SK-N-SH treated with all-trans-retinoic acid at 6 μM for 48 hours (cell line): ENCODE measurements around the gene KLHL25.

Experiments
- ATAC-seq: fragments of 200-7000 bp; cut with Tn5 transposase; 3 replicates; pipeline ENCODE4 v1.9.1; 2020; ENCODE audit warnings: mild to moderate bottlenecking, moderate library complexity
- ARNTL ChIP-seq: fragments of 450-650 bp; formaldehyde crosslinking; IDR thresholded peaks from 2 replicates; pipeline ENCODE4 v1.5.0; 2020; ENCODE audit warnings: low read depth, mild to moderate bottlenecking, moderate library complexity, borderline replicate concordance
- BACH2 ChIP-seq: fragments of 250-450 bp; sonication (Bioruptor Pico); IDR thresholded peaks from 2 replicates; pipeline ENCODE4 v1.9.0; 2021; ENCODE audit warnings: mild to moderate bottlenecking, borderline replicate concordance
- CSDC2 ChIP-seq: fragments of 250-450 bp; sonication (Bioruptor Pico); IDR thresholded peaks from 2 replicates; pipeline ENCODE4 v1.5.0; 2020; ENCODE audit warnings: mild to moderate bottlenecking, moderate library complexity
- CSRNP3 ChIP-seq: fragments of 250-450 bp; sonication (Bioruptor Pico); IDR thresholded peaks from 2 replicates; pipeline ENCODE4 v1.5.1; 2021; ENCODE audit warnings: mild to moderate bottlenecking, moderate library complexity
- ESRRG ChIP-seq: fragments of 250-450 bp; sonication (Bioruptor Pico); IDR thresholded peaks from 2 replicates; pipeline ENCODE4 v1.6.1; 2021; ENCODE audit warnings: mild to moderate bottlenecking
- GLIS3 ChIP-seq: fragments of 250-450 bp; sonication (Bioruptor Pico); IDR thresholded peaks from 2 replicates; pipeline ENCODE4 v1.5.0; 2020; ENCODE audit warnings: mild to moderate bottlenecking, moderate library complexity
- ISL1 ChIP-seq: fragments of 250-450 bp; sonication (Bioruptor Pico); IDR thresholded peaks from 2 replicates; pipeline ENCODE4 v2.1.2; 2022; ENCODE audit warnings: mild to moderate bottlenecking, moderate library complexity
- OSR1 ChIP-seq: fragments of 250-450 bp; sonication (Bioruptor Pico); IDR thresholded peaks from 2 replicates; pipeline ENCODE4 v1.8.0; 2022; ENCODE audit warnings: moderate library complexity, mild to moderate bottlenecking, inconsistent platforms
- PATZ1 ChIP-seq: fragments of 250-450 bp; sonication (Bioruptor Pico); IDR thresholded peaks from 2 replicates; pipeline ENCODE4 v1.8.0; 2020; ENCODE audit warnings: mild to moderate bottlenecking, moderate library complexity, borderline replicate concordance
- POU6F1 ChIP-seq: fragments of 250-450 bp; sonication (Bioruptor Pico); IDR thresholded peaks from 2 replicates; pipeline ENCODE4 v1.8.0; 2021; ENCODE audit warnings: low read depth, mild to moderate bottlenecking, moderate library complexity, borderline replicate concordance
- RARB ChIP-seq: fragments of 250-450 bp; sonication (Bioruptor Pico); IDR thresholded peaks from 2 replicates; pipeline ENCODE4 v1.8.0; 2021; ENCODE audit warnings: mild to moderate bottlenecking, moderate library complexity
- TCF4 ChIP-seq: fragments of 250-450 bp; sonication (Bioruptor Pico); IDR thresholded peaks from 2 replicates; pipeline ENCODE4 v1.8.0; 2021; ENCODE audit warnings: mild to moderate bottlenecking, moderate library complexity, borderline replicate concordance
- ZC3H10 ChIP-seq: fragments of 250-450 bp; sonication (Bioruptor Pico); IDR thresholded peaks from 2 replicates; pipeline ENCODE4 v1.5.1; 2021; ENCODE audit warnings: mild to moderate bottlenecking, moderate library complexity
- ZFP3 ChIP-seq: fragments of 250-450 bp; sonication (Bioruptor Pico); IDR thresholded peaks from 2 replicates; pipeline ENCODE4 v1.5.0; 2020; ENCODE audit warnings: mild to moderate bottlenecking, moderate library complexity
- ZFP30 ChIP-seq: fragments of 450-650 bp; formaldehyde crosslinking; IDR thresholded peaks from 2 replicates; pipeline ENCODE4 v1.5.0; 2022; ENCODE audit warnings: mild to moderate bottlenecking, moderate library complexity
- ZNF565 ChIP-seq: fragments of 450-650 bp; formaldehyde crosslinking; conservative IDR thresholded peaks from 2 replicates; pipeline ENCODE4 v1.5.0; 2020; ENCODE audit warnings: low read depth, mild to moderate bottlenecking, moderate library complexity
- ZNF70 ChIP-seq: fragments of 450-650 bp; formaldehyde crosslinking; IDR thresholded peaks from 2 replicates; pipeline ENCODE4 v1.5.0; 2020; ENCODE audit warnings: mild to moderate bottlenecking, moderate library complexity
- ZNF8 ChIP-seq: fragments of 450-650 bp; formaldehyde crosslinking; IDR thresholded peaks from 2 replicates; pipeline ENCODE4 v1.5.0; 2020; ENCODE audit warnings: mild to moderate bottlenecking, moderate library complexity

Gene KLHL25

GRCh38 chr15:85756411-85757072, 38.2 kb downstream of the KLHL25 start:
- ATAC-seq: no peak
- no peak for TF ChIP-seq TCF4 (CRISPR knock-in tag)
- TF ChIP-seq ZFP3 (CRISPR knock-in tag): no peak
- TF ChIP-seq BACH2 (CRISPR knock-in tag): no peak

GRCh38 chr15:85755942-85756341, 38.8 kb downstream of the KLHL25 start:
- ATAC-seq: no peak
- no peak for TF ChIP-seq ARNTL
- no peak for TF ChIP-seq ZNF565 (CRISPR knock-in tag)
- TF ChIP-seq ISL1 (CRISPR knock-in tag): no peak
- TF ChIP-seq CSRNP3 (CRISPR knock-in tag): no peak
- TF ChIP-seq ZNF70 (CRISPR knock-in tag): no peak
- TF ChIP-seq CSDC2 (CRISPR knock-in tag): no peak
- TF ChIP-seq GLIS3 (CRISPR knock-in tag): no peak

GRCh38 chr15:85755471-85755870, 39.3 kb downstream of the KLHL25 start:
- no peak for ATAC-seq

More at GRCh38 chr15:85755471-85755870, 39.3 kb downstream of the KLHL25 start:
- no peak for TF ChIP-seq POU6F1 (CRISPR knock-in tag)
- no peak for TF ChIP-seq ZFP30 (CRISPR knock-in tag)
- no peak for TF ChIP-seq PATZ1 (CRISPR knock-in tag)
- TF ChIP-seq CSDC2 (CRISPR knock-in tag): no peak
- no peak for TF ChIP-seq ZFP3 (CRISPR knock-in tag)
- TF ChIP-seq ESRRG (CRISPR knock-in tag): no peak
- no peak for TF ChIP-seq ZNF8
- TF ChIP-seq GLIS3 (CRISPR knock-in tag): no peak
- no peak for TF ChIP-seq ARNTL
- TF ChIP-seq OSR1 (CRISPR knock-in tag): no peak
- no peak for TF ChIP-seq ISL1 (CRISPR knock-in tag)
- no peak for TF ChIP-seq BACH2 (CRISPR knock-in tag)
- TF ChIP-seq ZC3H10 (CRISPR knock-in tag): no peak
- no peak for TF ChIP-seq ZNF565 (CRISPR knock-in tag)
- TF ChIP-seq TCF4 (CRISPR knock-in tag): no peak
- no peak for TF ChIP-seq ZNF70 (CRISPR knock-in tag)
- no peak for TF ChIP-seq RARB (CRISPR knock-in tag)
- TF ChIP-seq CSRNP3 (CRISPR knock-in tag): no peak
